Activated T-helper 1 cell treated with Interleukin-2 at 50 U/mL for 16 hours (primary cell): ENCODE results near the gene INSYN1.

Experiments
- DNase-seq: peaks from one replicate; pipeline ENCODE4 v3.0.0-alpha.2; 2020; ENCODE audit warnings: low read depth

The INSYN1 gene

DNA sequence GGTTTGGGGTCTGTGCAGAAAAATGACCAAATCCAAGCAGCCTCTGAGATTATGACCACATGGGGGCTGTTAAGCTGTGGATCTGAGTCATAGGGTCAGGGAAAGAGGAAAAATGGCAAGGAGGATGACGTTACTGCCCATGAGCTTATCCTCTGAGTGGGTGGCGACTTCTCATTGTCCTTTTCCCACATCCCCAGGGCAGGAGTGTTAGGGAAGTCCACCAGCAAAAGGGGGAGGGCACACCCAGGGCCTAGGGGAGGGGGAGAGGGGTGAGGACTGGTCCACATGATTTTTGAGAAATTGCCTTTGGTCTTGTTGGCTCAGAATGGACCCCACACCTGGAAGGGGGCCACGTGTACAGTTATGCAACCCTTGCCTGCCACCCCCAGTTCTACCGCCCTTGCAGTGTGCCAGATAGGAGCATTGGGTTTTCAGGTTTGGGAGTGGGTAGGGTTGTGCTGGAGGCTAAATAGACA lies 66.3 kb downstream of the INSYN1 start:
- no peak for DNase-seq

DNA sequence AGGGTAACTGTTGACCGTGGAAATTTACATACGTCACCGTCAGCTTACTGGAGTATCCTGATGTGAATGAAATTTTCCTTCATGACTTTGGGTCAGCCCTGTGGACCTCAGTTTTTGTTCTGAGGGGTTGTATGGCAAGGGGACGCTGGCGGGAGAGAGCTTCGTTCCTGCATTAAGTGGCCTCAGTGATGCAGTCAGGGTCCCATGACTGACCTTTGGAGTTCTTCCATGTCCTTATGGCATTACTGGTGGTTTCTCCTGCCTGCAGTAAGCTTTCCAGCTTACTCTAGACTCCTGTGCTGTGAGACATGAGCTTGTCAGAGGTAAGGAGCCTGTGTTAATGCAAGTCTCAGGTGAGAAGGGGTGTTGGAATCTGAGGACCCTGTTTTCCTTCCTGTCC lies 67.2 kb downstream of the INSYN1 start:
- DNase-seq: no peak
